GM19238 (cell line): Measurements from ENCODE around the gene PLVAP.

Experiments
- DNase-seq: peaks from one replicate; pipeline ENCODE4 v3.0.0; 2011; ENCODE audit warnings: low spot score; ENCODE audit not compliant: insufficient read length

PLVAP gene

GRCh38 chr19:17304386-17305215 is 72.5 kb downstream of the PLVAP start:
- DNase-seq: no peak

GRCh38 chr19:17303940-17304267 is 73.2 kb downstream of the PLVAP start:
- no peak for DNase-seq

DNA sequence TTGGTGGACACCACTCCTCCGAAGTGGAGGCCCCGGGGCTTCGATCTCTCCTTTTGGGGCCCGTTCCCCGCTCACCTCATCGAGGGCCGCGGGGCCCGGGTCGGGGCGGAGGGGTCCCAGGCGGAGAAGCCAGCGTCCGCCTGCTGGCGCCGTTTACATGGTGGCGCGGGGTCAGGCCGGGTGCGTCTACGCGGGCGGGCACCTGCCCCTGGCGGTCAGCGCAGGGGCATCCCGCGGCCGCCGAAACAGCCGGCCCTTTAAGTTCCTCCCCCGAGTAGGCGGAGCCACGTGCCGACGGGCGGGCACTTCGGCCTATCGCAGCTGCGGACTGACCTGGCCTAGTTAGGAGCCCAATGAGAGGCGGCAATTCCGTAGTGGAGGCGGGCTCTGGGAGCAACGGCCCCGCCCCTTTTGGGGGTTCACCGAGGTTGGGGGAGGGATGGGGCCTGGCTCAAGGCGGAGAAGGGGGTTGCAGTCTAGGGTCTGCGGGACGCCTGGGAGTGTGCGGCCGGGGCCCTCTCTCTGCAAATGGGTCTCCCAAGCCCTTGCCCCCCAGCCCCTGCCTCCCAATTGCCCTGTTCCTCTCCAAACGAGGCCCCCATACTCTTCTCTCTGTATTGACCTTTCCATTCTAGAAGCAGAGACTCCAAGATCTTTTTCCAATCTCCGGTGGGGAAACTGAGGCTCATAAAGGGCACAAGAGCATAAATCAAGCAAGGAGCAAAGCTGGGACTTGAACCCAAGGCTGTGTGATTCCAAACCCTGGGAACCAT is 73.8 kb downstream of the PLVAP start, which contains the start of gene ABHD8:
Gene ABHD8 (minus strand): TSS at position 259 of the 773 bp plus-strand sequence. CDS start 1,809 bp downstream, outside the sequence.
- DNase-seq: peak; percentile 93

GRCh38 chr19:17302391-17303166 is 74.6 kb downstream of the PLVAP start:
- no peak for DNase-seq
